CD4-positive, alpha-beta T cell (primary cell): Measurements from ENCODE around the gene PTH. TPM values are rescaled to one million over a fixed set of nuclear protein-coding genes. Genes with fewer than 3 reads are reported as not detected.

Source experiments
- ATAC-seq: fragments of 200-7000 bp; cut with Tn5 transposase; one replicate; pipeline ENCODE4 v1.10.0; 2022; ENCODE audit warnings: mild to moderate bottlenecking; ENCODE audit not compliant: poor library complexity
- CTCF ChIA-PET: fragments of 350-600 bp; sonication (Branson Sonifier 250); formaldehyde crosslinking; loops from one replicate; lab custom pipeline; 2021; ENCODE audit warnings: antibody characterized with exemption, inconsistent platforms; lab: Charles Lee
- POLR2A ChIA-PET: fragments of 350-600 bp; sonication (Branson Sonifier 250); formaldehyde crosslinking; loops from one replicate; lab custom pipeline; 2021; ENCODE audit warnings: antibody characterized with exemption, inconsistent platforms; lab: Charles Lee
- DNase-seq, 14 experiments: peaks; one replicate each; pipeline ENCODE4 v3.0.0-alpha.2; 2013 to 2020; ENCODE audit warnings: mixed read lengths in 2 of 14
- H3K27ac ChIP-seq, 2 donors: one replicate each; pipeline versions ENCODE4 v1.5.1 to v1.7.0; 2013; ENCODE audit warnings: low read length in 2 of 2, low read depth in 1 of 2, mild to moderate bottlenecking in 1 of 2
- H3K27me3 ChIP-seq, 2 experiments: 1 replicate in 1 of 2; 2 replicates in 1 of 2; pipeline versions ENCODE4 v1.6.1 to v1.7.0; 2013; ENCODE audit warnings: low read length in 2 of 2, control low read depth in 1 of 2, mild to moderate bottlenecking in 1 of 2, moderate library complexity in 1 of 2; ENCODE audit not compliant: insufficient read depth in 2 of 2, control insufficient read depth in 1 of 2
- H3K36me3 ChIP-seq: one replicate; pipeline ENCODE4 v1.6.1; 2013; ENCODE audit warnings: low read length, control low read depth; ENCODE audit not compliant: insufficient read depth
- H3K4me1 ChIP-seq: one replicate; pipeline ENCODE4 v1.6.1; 2013; ENCODE audit warnings: low read length, control low read depth; ENCODE audit not compliant: insufficient read depth
- H3K4me3 ChIP-seq: one replicate; pipeline ENCODE4 v1.5.1; 2013; ENCODE audit warnings: mild to moderate bottlenecking, low read length, moderate library complexity
- H3K9me3 ChIP-seq, 2 experiments: 1 replicate in 1 of 2; 2 replicates in 1 of 2; pipeline versions ENCODE4 v1.6.1 to v1.7.0; 2013; ENCODE audit warnings: low read length in 2 of 2, mild to moderate bottlenecking in 2 of 2, control low read depth in 1 of 2, moderate library complexity in 1 of 2; ENCODE audit not compliant: control insufficient read depth in 1 of 2, insufficient read depth in 1 of 2
- H3K27ac Mint-ChIP-seq: one replicate; pipeline ENCODE4 v1.8.0; 2020; ENCODE audit warnings: mixed read lengths
- H3K27me3 Mint-ChIP-seq: one replicate; pipeline ENCODE4 v1.8.0; 2021; ENCODE audit warnings: mixed read lengths
- H3K36me3 Mint-ChIP-seq: one replicate; pipeline ENCODE4 v1.8.0; 2021; ENCODE audit warnings: low read depth, mixed read lengths
- H3K4me1 Mint-ChIP-seq: one replicate; pipeline ENCODE4 v1.8.0; 2021; ENCODE audit warnings: low read depth, mixed read lengths
- H3K4me3 Mint-ChIP-seq: one replicate; pipeline ENCODE4 v1.8.0; 2020; ENCODE audit warnings: mild to moderate bottlenecking, mixed read lengths
- H3K9me3 Mint-ChIP-seq: one replicate; pipeline ENCODE4 v1.8.0; 2020; ENCODE audit warnings: mixed read lengths
- intact Hi-C, 2 experiments: fragments of 100-400 bp; cut with DNase I in 1 of 2; cut with micrococcal nuclease in 1 of 2; formaldehyde crosslinking; loops; one replicate each; pipeline versions ENCODE4 v1.15.1 to v1.9.0; 2023 to 2025; cut with DNase I, micrococcal nuclease
- total RNA-seq, 174 experiments: library from RNA in 2 of 174; stranded (reverse) in 2 of 174; gene quantifications; one replicate each; pipeline ENCODE4 v1.2.3 and lab custom pipeline; 2021 to 2026
- TF ChIP-seq, protein P1 (sequence below): fragments of 200-600 bp; IDR thresholded peaks from one replicate; pipeline ENCODE4 v1.8.0; 2022; ENCODE audit warnings: antibody characterized with exemption, mild to moderate bottlenecking

PTH gene
- total RNA-seq, 2 experiments from 2014 or later: not detected

DNA sequence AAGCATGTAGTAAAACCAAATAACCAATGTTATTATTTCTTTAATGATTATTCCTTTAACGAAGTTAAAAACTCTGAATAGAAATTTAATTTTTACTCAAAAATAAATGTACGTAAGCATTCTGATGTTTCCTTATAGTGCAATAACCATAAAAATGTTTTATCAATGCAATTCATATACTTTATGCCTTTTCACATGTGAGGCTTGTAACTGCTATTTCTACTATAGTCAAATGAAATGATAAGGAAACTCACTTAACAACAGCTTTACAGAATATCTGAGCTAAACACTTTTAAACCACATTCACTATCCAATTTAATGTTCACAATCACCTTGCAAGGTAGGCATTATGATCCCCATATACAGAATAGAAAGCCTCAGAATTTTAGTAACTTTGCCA, 50.2 kb downstream of the PTH start:
- no peaks in the 10 kb centered on the region for H3K36me3 ChIP-seq
- no peaks in the 10 kb centered on the region for H3K4me1 ChIP-seq
- CTCF ChIA-PET: no interaction called here
- Mint-ChIP-seq H3K4me3 (no peak overlapping the region), H3K27ac (no peak overlapping the region), H3K9me3 (no peaks in the 10 kb centered on the region), H3K4me1 (peaks cover 68% of the 10 kb centered on the region), H3K36me3 (peaks cover 18% of the 10 kb centered on the region), H3K27me3 (no peaks in the 10 kb centered on the region)
- no peak overlapping the region for H3K27ac ChIP-seq
- H3K27me3 ChIP-seq: no peaks in the 10 kb centered on the region
- H3K9me3 ChIP-seq: no peaks in the 10 kb centered on the region
- TF ChIP-seq, protein P1, sequence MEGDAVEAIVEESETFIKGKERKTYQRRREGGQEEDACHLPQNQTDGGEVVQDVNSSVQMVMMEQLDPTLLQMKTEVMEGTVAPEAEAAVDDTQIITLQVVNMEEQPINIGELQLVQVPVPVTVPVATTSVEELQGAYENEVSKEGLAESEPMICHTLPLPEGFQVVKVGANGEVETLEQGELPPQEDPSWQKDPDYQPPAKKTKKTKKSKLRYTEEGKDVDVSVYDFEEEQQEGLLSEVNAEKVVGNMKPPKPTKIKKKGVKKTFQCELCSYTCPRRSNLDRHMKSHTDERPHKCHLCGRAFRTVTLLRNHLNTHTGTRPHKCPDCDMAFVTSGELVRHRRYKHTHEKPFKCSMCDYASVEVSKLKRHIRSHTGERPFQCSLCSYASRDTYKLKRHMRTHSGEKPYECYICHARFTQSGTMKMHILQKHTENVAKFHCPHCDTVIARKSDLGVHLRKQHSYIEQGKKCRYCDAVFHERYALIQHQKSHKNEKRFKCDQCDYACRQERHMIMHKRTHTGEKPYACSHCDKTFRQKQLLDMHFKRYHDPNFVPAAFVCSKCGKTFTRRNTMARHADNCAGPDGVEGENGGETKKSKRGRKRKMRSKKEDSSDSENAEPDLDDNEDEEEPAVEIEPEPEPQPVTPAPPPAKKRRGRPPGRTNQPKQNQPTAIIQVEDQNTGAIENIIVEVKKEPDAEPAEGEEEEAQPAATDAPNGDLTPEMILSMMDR: no peak
- H3K4me3 ChIP-seq: no peak overlapping the region
- no peak for ATAC-seq
- no peak for DNase-seq
- POLR2A ChIA-PET: no interaction called here
- intact Hi-C loops: no loop called here

Other genes starting within 250 kb of the PTH start
- 10 to 100 TPM; 71.3 to 73.3 TPM for gene BMAL1, start 218.2 kb downstream of the PTH start, total RNA-seq
- 10 to 100 TPM; 13.3 to 14.8 TPM for gene BTBD10, start 32.8 kb downstream of the PTH start, total RNA-seq
- 10 to 100 TPM; 28.4 to 29.0 TPM for gene FAR1, start 172.7 kb upstream of the PTH start, total RNA-seq